Liver (tissue), 9 donors: ENCODE data around the gene ARAP2. TPM values are rescaled to one million over a fixed set of nuclear protein-coding genes. Genes with fewer than 3 reads are reported as not detected.

Experiments
- DNase-seq: peaks from one replicate; pipeline ENCODE4 v3.0.0-alpha.2; 2017; ENCODE audit warnings: low spot score
- H3K27ac ChIP-seq, 2 donors: one replicate each; pipeline ENCODE4 v1.7.0; 2013; ENCODE audit warnings: inconsistent platforms in 2 of 2, low read length in 2 of 2, control low read depth in 1 of 2, low read depth in 1 of 2, mild to moderate bottlenecking in 1 of 2
- H3K27me3 ChIP-seq, 4 donors: one replicate each; pipeline versions ENCODE4 v1.6.1 to v1.7.0; 2013; ENCODE audit warnings: low read length in 3 of 4, inconsistent platforms in 1 of 4, mild to moderate bottlenecking in 1 of 4, moderate library complexity in 1 of 4; ENCODE audit not compliant: control insufficient read depth in 4 of 4, insufficient read depth in 4 of 4
- H3K36me3 ChIP-seq, 4 donors: one replicate each; pipeline versions ENCODE4 v1.6.1 to v1.7.0; 2013; ENCODE audit warnings: low read length in 3 of 4, mild to moderate bottlenecking in 3 of 4, low read depth in 1 of 4, moderate library complexity in 1 of 4; ENCODE audit not compliant: control insufficient read depth in 4 of 4, insufficient read depth in 3 of 4
- H3K4me1 ChIP-seq, 4 donors: one replicate each; pipeline versions ENCODE4 v1.6.1 to v1.7.0; 2013; ENCODE audit warnings: low read length in 3 of 4, mild to moderate bottlenecking in 3 of 4, moderate library complexity in 1 of 4; ENCODE audit not compliant: control insufficient read depth in 4 of 4, insufficient read depth in 4 of 4
- H3K4me3 ChIP-seq, 3 donors: one replicate each; pipeline versions ENCODE4 v1.6.1 to v1.7.0; 2013; ENCODE audit warnings: low read length in 3 of 3, control low read depth in 1 of 3, low read depth in 1 of 3, mild to moderate bottlenecking in 1 of 3
- H3K9ac ChIP-seq, 2 donors: one replicate each; pipeline ENCODE4 v1.7.0; 2013; ENCODE audit warnings: low read length in 2 of 2, mild to moderate bottlenecking in 2 of 2, moderate library complexity in 2 of 2, control low read depth in 1 of 2, low read depth in 1 of 2
- H3K9me3 ChIP-seq, 4 donors: one replicate each; pipeline versions ENCODE4 v1.6.1 to v1.7.0; 2013; ENCODE audit warnings: low read length in 3 of 4; ENCODE audit not compliant: control insufficient read depth in 4 of 4
- ATF3 ChIP-seq: IDR thresholded peaks from 2 replicates; pipeline ENCODE4 v1.6.1; 2016; ENCODE audit warnings: antibody characterized with exemption
- CTCF ChIP-seq: fragments of 150-350 bp; IDR thresholded peaks from 2 replicates; pipeline ENCODE4 v1.5.1; 2017; ENCODE audit warnings: improper control_type of control experiment, low read depth, low read length; ENCODE audit not compliant: missing input control
- GABPA ChIP-seq, 2 donors: IDR thresholded peaks in 1 of 2; conservative IDR thresholded peaks in 1 of 2; 2 replicates each; pipeline ENCODE4 v1.6.1; 2016; ENCODE audit warnings: antibody characterized with exemption in 2 of 2, mild to moderate bottlenecking in 1 of 2, moderate library complexity in 1 of 2
- JUND ChIP-seq, 2 donors: IDR thresholded peaks; 2 replicates each; pipeline ENCODE4 v1.6.1; 2016; ENCODE audit warnings: antibody characterized with exemption in 2 of 2
- NR2F2 ChIP-seq: IDR thresholded peaks from 2 replicates; pipeline ENCODE4 v1.6.1; 2016; ENCODE audit warnings: antibody characterized with exemption
- RAD21 ChIP-seq, 2 donors: IDR thresholded peaks; 2 replicates each; pipeline ENCODE4 v1.6.1; 2016; ENCODE audit warnings: antibody characterized with exemption in 2 of 2, mild to moderate bottlenecking in 2 of 2
- REST ChIP-seq: IDR thresholded peaks from 2 replicates; pipeline ENCODE4 v1.6.1; 2016; ENCODE audit warnings: antibody characterized with exemption, mild to moderate bottlenecking
- SP1 ChIP-seq: IDR thresholded peaks from 2 replicates; pipeline ENCODE4 v1.6.1; 2018; ENCODE audit warnings: antibody characterized with exemption, mild to moderate bottlenecking
- YY1 ChIP-seq: IDR thresholded peaks from 2 replicates; pipeline ENCODE4 v1.6.1; 2016; ENCODE audit warnings: antibody characterized with exemption, mild to moderate bottlenecking
- ZBTB33 ChIP-seq: IDR thresholded peaks from 2 replicates; pipeline ENCODE4 v1.6.1; 2016; ENCODE audit warnings: antibody characterized with exemption
- WGBS: extraction: QIAGEN DNeasy Blood & Tissue Kit; methylation state at CpG from one replicate; pipeline ENCODE4 v1.1.7; 2013; 5-methylcytosine and 5-hydroxymethylcytosine counted together
- polyA plus RNA-seq, 2 donors: library from polyadenylated mRNA; stranded (reverse) in 1 of 2; unstranded in 1 of 2; fragments of 200-250 nt in 1 of 2; fragments of >200 nt in 1 of 2; fragmentation: Nextera tagmentation in 1 of 2; extraction: Ambion mirVana in 1 of 2; gene quantifications; one replicate each; pipeline versions ENCODE4 v1.2.1 to v1.2.3, GENCODE V29; 2013 to 2015
- total RNA-seq, 2 donors: library from RNA; depleted of rRNA; stranded (reverse); fragments of >200 nt; gene quantifications; one replicate each; pipeline ENCODE4 v1.2.3, GENCODE V29; 2014
- donor health status: healthy.
- donor health status: healthy.
- donor health status: healthy.
- donor health status: healthy.
- donor health status: healthy.

ARAP2 gene
- total and polyA plus RNA-seq, 4 donors, result 1.6 to 23.6 (median 5.4) TPM

- Histone ChIP-seq H3K9ac (no peak overlapping the region), H3K27me3 (no peaks in the 10 kb centered on the region), H3K9me3 (no peaks in the 10 kb centered on the region), H3K27ac (no peak overlapping the region), H3K4me3 (no peak overlapping the region), H3K4me1 (no peaks in the 10 kb centered on the region), H3K36me3 (no peaks in the 10 kb centered on the region)
- TF ChIP-seq REST, result no peak
- no peak for TF ChIP-seq JUND (IDR thresholded peaks at IDR 0.05)
- no peak for TF ChIP-seq YY1
- no peak for TF ChIP-seq GABPA (IDR thresholded peaks at IDR 0.05 in 1 of 2, conservative IDR thresholded peaks at IDR 0.05 in 1 of 2)
- no peak for TF ChIP-seq CTCF
- WGBS, result 83% methylated on average over 5 of the region's 5 CpGs
- no peak for DNase-seq
Observed at GRCh38 chr4:36260731-36261130, 16.4 kb upstream of the ARAP2 start.

- WGBS, result 70% methylated on average over 6 of the region's 6 CpGs
- no peak for DNase-seq
- Histone ChIP-seq H3K27ac (no peak overlapping the region), H3K36me3 (no peaks in the 10 kb centered on the region), H3K9me3 (no peaks in the 10 kb centered on the region), H3K27me3 (no peaks in the 10 kb centered on the region), H3K9ac (peak overlapping the region in 1 of 2 donors; percentile 42), H3K4me3 (no peak overlapping the region), H3K4me1 (no peaks in the 10 kb centered on the region)
- no peak for TF ChIP-seq SP1
- no peak for TF ChIP-seq ATF3
- TF ChIP-seq NR2F2, result no peak
- TF ChIP-seq ZBTB33, result no peak
- no peak for TF ChIP-seq RAD21 (IDR thresholded peaks at IDR 0.05)
Observed at GRCh38 chr4:36256398-36256891, 12.1 kb upstream of the ARAP2 start.
